ENCODE measurements around the gene RAB3IP.

The RAB3IP gene

DNA sequence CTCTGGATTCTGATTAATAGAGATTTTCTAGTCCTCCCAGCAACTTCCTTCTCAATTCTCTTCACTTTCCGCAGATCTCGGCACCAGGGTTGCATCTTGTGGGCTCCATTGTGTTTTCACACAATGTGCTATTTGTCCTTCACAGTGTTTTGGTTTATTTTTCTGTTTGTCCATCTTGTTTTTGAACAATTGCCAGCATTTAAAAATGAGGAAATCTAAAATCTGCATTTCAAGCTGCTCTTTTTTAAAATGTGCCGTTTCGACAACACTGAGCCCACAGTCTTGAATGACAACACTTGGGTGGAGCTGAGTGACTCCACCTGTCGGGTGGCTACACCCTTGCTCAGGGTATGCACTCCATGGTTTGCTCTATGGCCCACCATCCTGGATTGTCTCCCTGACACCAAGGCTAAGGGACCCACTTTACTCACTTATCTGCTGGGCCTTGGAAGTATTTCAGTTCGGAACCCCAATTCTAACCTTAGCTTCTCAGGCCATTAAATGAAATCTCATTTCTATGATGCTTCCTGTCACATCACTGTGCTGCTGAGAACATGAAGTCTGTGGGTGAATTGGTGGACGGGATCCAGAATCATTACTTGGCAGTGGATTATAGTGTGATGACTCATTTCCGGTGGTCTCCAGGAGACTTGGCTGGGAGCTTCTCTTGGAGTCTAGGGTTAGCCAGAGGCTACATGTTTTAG, 82.9 kb downstream of the RAB3IP start:
- no peaks in the 10 kb centered on the region for H3K36me3 ChIP-seq (ENCODE audit: insufficient read depth, low read length)
- no peak overlapping the region for H3K4me3 ChIP-seq (ENCODE audit: low read depth in 1 of 2, low read length in 2 of 2)
- H3K9ac ChIP-seq (ENCODE audit: low read length): no peak overlapping the region
- H3K27ac ChIP-seq (ENCODE audit: low read depth, low read length): no peak overlapping the region
- no peaks in the 10 kb centered on the region for H3K4me1 ChIP-seq (ENCODE audit: insufficient read depth, low read length)
- no peaks in the 10 kb centered on the region for H3K9me3 ChIP-seq (ENCODE audit: low read length)
- no peaks in the 10 kb centered on the region for H3K27me3 ChIP-seq (ENCODE audit: control insufficient read depth in 1 of 2, insufficient read depth in 2 of 2, low read length in 2 of 2)

DNA sequence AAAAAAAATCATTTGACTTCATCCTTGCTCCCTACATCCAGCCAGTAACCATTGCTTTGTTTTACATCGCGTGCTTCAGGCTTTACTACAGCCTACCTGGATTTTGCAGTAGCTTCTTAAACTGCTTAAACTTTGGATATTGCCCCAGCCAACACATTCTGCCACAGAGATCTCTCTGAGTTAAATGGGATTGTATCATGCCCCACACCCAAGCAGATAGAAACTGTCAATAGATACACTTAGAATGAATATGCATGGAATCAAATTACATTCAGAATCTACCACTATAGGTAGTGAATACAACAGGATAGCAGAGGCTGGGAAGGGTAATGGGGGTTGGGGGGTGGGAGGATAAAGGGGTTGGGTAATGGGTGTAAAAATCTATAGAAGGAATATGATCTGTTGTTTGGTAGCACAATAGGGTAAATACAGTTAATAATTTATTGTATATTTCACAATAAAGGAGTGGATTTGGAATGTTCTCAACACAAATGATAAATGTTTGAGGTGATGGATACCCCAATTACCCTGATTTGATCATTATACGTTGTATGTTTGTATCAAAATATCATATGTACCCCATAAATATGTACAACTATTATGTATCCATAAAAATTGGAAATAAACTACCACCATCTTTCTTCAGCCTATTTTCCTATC, 83.7 kb downstream of the RAB3IP start:
- no peaks in the 10 kb centered on the region for H3K4me1 ChIP-seq (ENCODE audit: insufficient read depth, low read length)
- H3K27ac ChIP-seq (ENCODE audit: low read depth, low read length): no peak overlapping the region
- H3K36me3 ChIP-seq (ENCODE audit: insufficient read depth, low read length): no peaks in the 10 kb centered on the region
- no peaks in the 10 kb centered on the region for H3K27me3 ChIP-seq (ENCODE audit: control insufficient read depth in 1 of 2, insufficient read depth in 2 of 2, low read length in 2 of 2)
- no peak overlapping the region for H3K4me3 ChIP-seq (ENCODE audit: low read depth in 1 of 2, low read length in 2 of 2)
- H3K9me3 ChIP-seq (ENCODE audit: low read length): no peaks in the 10 kb centered on the region
- H3K9ac ChIP-seq (ENCODE audit: low read length): no peak overlapping the region

- Histone ChIP-seq H3K9me3 (ENCODE audit: low read length) (no peaks in the 10 kb centered on the region), H3K36me3 (ENCODE audit: insufficient read depth, low read length) (no peaks in the 10 kb centered on the region), H3K27me3 (ENCODE audit: control insufficient read depth in 1 of 2, insufficient read depth in 2 of 2, low read length in 2 of 2) (no peaks in the 10 kb centered on the region), H3K27ac (ENCODE audit: low read depth, low read length) (no peak overlapping the region), H3K4me3 (ENCODE audit: low read depth in 1 of 2, low read length in 2 of 2) (no peak overlapping the region), H3K4me1 (ENCODE audit: insufficient read depth, low read length) (no peaks in the 10 kb centered on the region), H3K9ac (ENCODE audit: low read length) (no peak overlapping the region)
Measured at GRCh38 chr12:69824028-69824427, 85.4 kb downstream of the RAB3IP start.

GRCh38 chr12:69824966-69825560, 86.4 kb downstream of the RAB3IP start, which contains the start of gene MYRFL:
MYRFL (plus strand) TSS chr12:69825227; CDS start chr12:69825518, 291 bp downstream.
- Histone ChIP-seq H3K36me3 (ENCODE audit: insufficient read depth, low read length) (no peaks in the 10 kb centered on the region), H3K4me1 (ENCODE audit: insufficient read depth, low read length) (no peaks in the 10 kb centered on the region), H3K27ac (ENCODE audit: low read depth, low read length) (no peak within 1 kb of the TSS), H3K4me3 (ENCODE audit: low read depth in 1 of 2, low read length in 2 of 2) (no peak within 1 kb of the TSS), H3K27me3 (ENCODE audit: control insufficient read depth in 1 of 2, insufficient read depth in 2 of 2, low read length in 2 of 2) (no peaks in the 10 kb centered on the region), H3K9me3 (ENCODE audit: low read length) (no peaks in the 10 kb centered on the region), H3K9ac (ENCODE audit: low read length) (no peak within 1 kb of the TSS)

DNA sequence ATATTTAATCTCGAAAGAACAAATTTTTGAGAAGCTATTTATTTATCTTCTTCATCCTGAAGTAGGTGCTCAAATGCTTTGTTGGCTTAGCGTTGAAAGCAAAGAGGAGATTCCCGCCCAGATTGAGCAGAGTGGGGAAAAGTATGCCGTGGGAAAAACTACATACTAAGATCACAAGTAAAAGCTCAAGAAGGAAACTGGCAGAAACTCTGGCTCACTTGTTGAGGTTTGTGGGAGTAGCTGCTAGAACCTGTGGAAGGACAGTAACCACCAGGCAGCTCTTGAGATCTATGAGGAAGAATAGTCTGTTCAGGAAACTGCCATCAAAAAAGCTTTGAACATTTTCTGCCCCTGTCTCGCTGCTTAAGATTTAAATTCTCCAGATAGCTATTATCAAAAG, 90.2 kb downstream of the RAB3IP start:
- Histone ChIP-seq H3K4me3 (ENCODE audit: low read depth in 1 of 2, low read length in 2 of 2) (no peak overlapping the region), H3K27me3 (ENCODE audit: control insufficient read depth in 1 of 2, insufficient read depth in 2 of 2, low read length in 2 of 2) (no peaks in the 10 kb centered on the region), H3K4me1 (ENCODE audit: insufficient read depth, low read length) (no peaks in the 10 kb centered on the region), H3K9ac (ENCODE audit: low read length) (no peak overlapping the region), H3K9me3 (ENCODE audit: low read length) (no peaks in the 10 kb centered on the region), H3K36me3 (ENCODE audit: insufficient read depth, low read length) (no peaks in the 10 kb centered on the region), H3K27ac (ENCODE audit: low read depth, low read length) (no peak overlapping the region)

DNA sequence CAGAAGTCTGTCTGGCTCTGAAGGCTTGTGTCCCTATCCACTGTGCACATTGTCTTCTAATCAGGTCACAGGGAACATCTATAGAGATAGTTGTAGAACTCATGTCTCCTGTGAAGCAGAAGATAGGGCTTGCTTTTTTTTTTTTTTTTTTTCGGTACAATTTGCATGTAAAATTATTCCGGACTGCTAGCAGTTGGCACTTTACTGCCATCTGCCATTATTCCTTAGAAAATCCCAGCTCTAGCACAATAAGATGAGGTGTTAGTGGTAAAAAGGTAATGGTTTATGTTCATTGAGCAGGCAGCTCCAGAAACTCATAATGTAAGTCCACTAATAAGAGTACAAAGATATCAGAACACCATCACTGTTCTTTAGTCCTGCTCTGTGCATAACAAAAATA, 95.0 kb downstream of the RAB3IP start:
- no peaks in the 10 kb centered on the region for H3K36me3 ChIP-seq (ENCODE audit: insufficient read depth, low read length)
- H3K9ac ChIP-seq (ENCODE audit: low read length): no peak overlapping the region
- H3K27ac ChIP-seq (ENCODE audit: low read depth, low read length): no peak overlapping the region
- H3K9me3 ChIP-seq (ENCODE audit: low read length): no peaks in the 10 kb centered on the region
- H3K27me3 ChIP-seq (ENCODE audit: control insufficient read depth in 1 of 2, insufficient read depth in 2 of 2, low read length in 2 of 2): no peaks in the 10 kb centered on the region
- no peak overlapping the region for H3K4me3 ChIP-seq (ENCODE audit: low read depth in 1 of 2, low read length in 2 of 2)
- no peaks in the 10 kb centered on the region for H3K4me1 ChIP-seq (ENCODE audit: insufficient read depth, low read length)

GRCh38 chr12:69834147-69834546, 95.5 kb downstream of the RAB3IP start:
- no peaks in the 10 kb centered on the region for H3K36me3 ChIP-seq (ENCODE audit: insufficient read depth, low read length)
- H3K4me1 ChIP-seq (ENCODE audit: insufficient read depth, low read length): no peaks in the 10 kb centered on the region
- H3K4me3 ChIP-seq (ENCODE audit: low read depth in 1 of 2, low read length in 2 of 2): no peak overlapping the region
- H3K27ac ChIP-seq (ENCODE audit: low read depth, low read length): no peak overlapping the region
- H3K9me3 ChIP-seq (ENCODE audit: low read length): no peaks in the 10 kb centered on the region
- no peak overlapping the region for H3K9ac ChIP-seq (ENCODE audit: low read length)
- no peaks in the 10 kb centered on the region for H3K27me3 ChIP-seq (ENCODE audit: control insufficient read depth in 1 of 2, insufficient read depth in 2 of 2, low read length in 2 of 2)

DNA sequence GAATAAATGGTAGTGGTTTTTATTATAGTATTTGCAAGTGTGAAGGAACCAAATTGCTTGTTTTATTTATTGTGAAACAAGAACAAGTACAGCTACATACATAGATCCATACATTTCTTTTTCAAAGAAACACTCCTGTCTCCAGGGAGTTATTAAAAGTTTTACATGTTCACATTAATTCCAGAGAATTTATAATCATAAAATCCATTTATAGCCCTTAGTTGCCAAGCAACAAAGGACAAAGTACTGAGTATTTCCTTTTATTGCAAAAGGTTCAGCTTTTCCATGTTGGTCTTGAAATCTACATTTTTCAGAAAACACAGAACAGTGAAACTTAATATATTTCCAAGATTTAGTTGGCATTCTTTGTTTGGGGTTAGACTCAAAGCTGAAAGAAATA, 95.9 kb downstream of the RAB3IP start:
- Histone ChIP-seq H3K9ac (ENCODE audit: low read length) (no peak overlapping the region), H3K4me3 (ENCODE audit: low read depth in 1 of 2, low read length in 2 of 2) (no peak overlapping the region), H3K27ac (ENCODE audit: low read depth, low read length) (no peak overlapping the region), H3K9me3 (ENCODE audit: low read length) (no peaks in the 10 kb centered on the region), H3K4me1 (ENCODE audit: insufficient read depth, low read length) (no peaks in the 10 kb centered on the region), H3K36me3 (ENCODE audit: insufficient read depth, low read length) (no peaks in the 10 kb centered on the region), H3K27me3 (ENCODE audit: control insufficient read depth in 1 of 2, insufficient read depth in 2 of 2, low read length in 2 of 2) (no peaks in the 10 kb centered on the region)

- Histone ChIP-seq H3K27ac (ENCODE audit: low read depth, low read length) (no peak overlapping the region), H3K4me1 (ENCODE audit: insufficient read depth, low read length) (no peaks in the 10 kb centered on the region), H3K9me3 (ENCODE audit: low read length) (no peaks in the 10 kb centered on the region), H3K4me3 (ENCODE audit: low read depth in 1 of 2, low read length in 2 of 2) (no peak overlapping the region), H3K9ac (ENCODE audit: low read length) (no peak overlapping the region), H3K36me3 (ENCODE audit: insufficient read depth, low read length) (no peaks in the 10 kb centered on the region), H3K27me3 (ENCODE audit: control insufficient read depth in 1 of 2, insufficient read depth in 2 of 2, low read length in 2 of 2) (no peaks in the 10 kb centered on the region)
Measured at GRCh38 chr12:69835081-69835480, 96.4 kb downstream of the RAB3IP start.

- H3K4me3 ChIP-seq (ENCODE audit: low read depth in 1 of 2, low read length in 2 of 2): no peak overlapping the region
- no peaks in the 10 kb centered on the region for H3K9me3 ChIP-seq (ENCODE audit: low read length)
- H3K9ac ChIP-seq (ENCODE audit: low read length): no peak overlapping the region
- H3K36me3 ChIP-seq (ENCODE audit: insufficient read depth, low read length): no peaks in the 10 kb centered on the region
- no peaks in the 10 kb centered on the region for H3K4me1 ChIP-seq (ENCODE audit: insufficient read depth, low read length)
- no peaks in the 10 kb centered on the region for H3K27me3 ChIP-seq (ENCODE audit: control insufficient read depth in 1 of 2, insufficient read depth in 2 of 2, low read length in 2 of 2)
- no peak overlapping the region for H3K27ac ChIP-seq (ENCODE audit: low read depth, low read length)
Measured at GRCh38 chr12:69836015-69836414, 97.4 kb downstream of the RAB3IP start.

GRCh38 chr12:69837191-69837590, 98.5 kb downstream of the RAB3IP start:
- Histone ChIP-seq H3K27ac (ENCODE audit: low read depth, low read length) (no peak overlapping the region), H3K9ac (ENCODE audit: low read length) (no peak overlapping the region), H3K4me1 (ENCODE audit: insufficient read depth, low read length) (no peaks in the 10 kb centered on the region), H3K4me3 (ENCODE audit: low read depth in 1 of 2, low read length in 2 of 2) (no peak overlapping the region), H3K36me3 (ENCODE audit: insufficient read depth, low read length) (no peaks in the 10 kb centered on the region), H3K9me3 (ENCODE audit: low read length) (no peaks in the 10 kb centered on the region), H3K27me3 (ENCODE audit: control insufficient read depth in 1 of 2, insufficient read depth in 2 of 2, low read length in 2 of 2) (no peaks in the 10 kb centered on the region)

All from muscle layer of colon (tissue), 2 donors.